GM21390 (cell line): Measurements from ENCODE around the gene GALNS.

Experiments
- ATAC-seq: cut with Tn5 transposase; IDR thresholded peaks from one replicate; pipeline ENCODE4 v1.9.1; 2021; ENCODE audit not compliant: unreplicated experiment

GALNS gene

DNA sequence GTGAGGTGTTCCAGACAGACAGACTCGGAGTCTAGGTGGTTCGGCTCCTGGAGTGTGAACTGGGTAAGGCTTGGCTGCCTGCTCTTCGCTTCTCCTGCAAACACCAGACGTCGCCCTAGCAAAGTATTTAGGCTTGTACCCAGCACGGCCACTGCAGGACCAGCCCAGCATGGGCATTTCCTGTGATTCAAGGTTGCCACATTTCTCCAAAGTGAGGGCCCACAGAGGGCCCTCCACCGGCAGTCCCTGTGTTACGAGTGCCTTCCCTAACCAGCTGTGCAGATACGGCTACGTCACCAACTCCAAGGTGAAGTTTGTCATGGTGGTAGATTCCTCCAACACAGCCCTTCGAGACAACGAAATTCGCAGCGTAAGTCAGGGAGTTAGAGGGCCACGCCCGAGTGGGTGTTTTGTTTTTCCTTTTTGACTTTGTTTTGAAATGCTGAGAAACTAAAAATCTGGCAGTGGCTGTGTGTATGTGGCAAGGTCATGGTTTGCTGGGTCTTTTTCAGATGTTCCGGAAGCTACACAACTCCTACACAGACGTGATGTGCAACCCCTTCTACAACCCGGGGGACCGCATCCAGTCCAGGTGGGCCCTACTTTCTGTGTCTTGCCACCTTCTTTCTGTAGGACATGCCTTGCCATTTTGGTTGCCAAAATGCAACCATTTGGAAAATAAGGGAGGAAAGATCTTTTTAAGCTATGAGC, 2.8 kb upstream of the GALNS start:
- ATAC-seq, result no peak

DNA sequence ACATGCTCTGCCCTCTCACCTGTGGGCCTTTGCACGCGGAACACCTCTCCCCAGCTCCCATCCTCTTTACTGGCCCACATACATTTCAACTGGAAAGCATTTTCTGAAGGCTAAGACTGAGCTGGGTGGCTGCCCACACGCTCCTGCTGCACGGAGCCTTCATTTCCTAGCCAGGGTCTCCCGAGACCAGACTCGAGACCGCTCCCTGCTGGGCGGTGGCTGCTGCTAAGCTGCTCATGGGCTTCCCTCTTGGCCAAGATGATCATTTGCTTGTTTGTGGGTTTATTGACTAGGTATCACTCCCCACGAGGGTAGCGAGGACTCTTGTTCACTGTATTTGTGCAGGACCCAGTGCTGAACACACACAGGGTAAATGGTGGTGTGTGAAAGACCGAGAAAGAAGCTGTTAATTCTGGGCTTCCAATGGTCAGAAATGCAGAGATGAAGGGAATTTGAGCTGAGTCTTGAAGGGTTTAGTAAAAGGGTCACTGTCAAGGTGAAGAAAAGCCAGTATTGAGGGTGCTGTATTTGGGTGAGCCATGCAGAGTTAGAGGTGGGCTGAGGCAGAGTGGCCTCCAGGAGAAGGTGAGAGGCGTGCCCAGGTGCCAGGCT, 1.1 kb upstream of the GALNS start:
- peak; percentile 44 for ATAC-seq

- no peak for ATAC-seq
Observed at GRCh38 chr16:88856122-88856827, 472 bp downstream of the GALNS start.

GRCh38 chr16:88855736-88856121, 1.0 kb downstream of the GALNS start:
- ATAC-seq, result no peak

- ATAC-seq, result no peak
Observed at GRCh38 chr16:88855176-88855575, 1.6 kb downstream of the GALNS start.

- ATAC-seq, result no peak
Observed at GRCh38 chr16:88854306-88855111, 2.2 kb downstream of the GALNS start.

GRCh38 chr16:88853325-88853941, 3.3 kb downstream of the GALNS start:
- no peak for ATAC-seq

DNA sequence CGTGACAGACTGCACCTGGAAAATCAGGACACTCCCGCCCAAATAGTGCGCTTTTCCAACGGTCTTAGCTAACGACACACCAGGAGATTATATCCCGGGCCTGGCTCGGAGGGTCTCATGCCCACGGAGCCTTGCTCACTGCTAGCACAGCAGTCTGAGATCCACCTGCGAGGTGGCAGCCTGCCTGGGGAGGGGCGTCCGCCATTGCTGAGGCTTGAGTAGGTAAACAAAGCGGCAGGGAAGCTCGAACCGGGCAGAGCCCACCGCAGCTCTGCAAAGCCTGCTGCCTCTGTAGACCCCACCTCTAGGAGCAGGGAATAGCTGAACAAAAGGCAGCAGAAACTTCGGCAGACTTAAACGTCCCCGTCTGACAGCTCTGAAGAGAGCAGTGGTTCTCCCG, 5.1 kb downstream of the GALNS start:
- no peak for ATAC-seq

DNA sequence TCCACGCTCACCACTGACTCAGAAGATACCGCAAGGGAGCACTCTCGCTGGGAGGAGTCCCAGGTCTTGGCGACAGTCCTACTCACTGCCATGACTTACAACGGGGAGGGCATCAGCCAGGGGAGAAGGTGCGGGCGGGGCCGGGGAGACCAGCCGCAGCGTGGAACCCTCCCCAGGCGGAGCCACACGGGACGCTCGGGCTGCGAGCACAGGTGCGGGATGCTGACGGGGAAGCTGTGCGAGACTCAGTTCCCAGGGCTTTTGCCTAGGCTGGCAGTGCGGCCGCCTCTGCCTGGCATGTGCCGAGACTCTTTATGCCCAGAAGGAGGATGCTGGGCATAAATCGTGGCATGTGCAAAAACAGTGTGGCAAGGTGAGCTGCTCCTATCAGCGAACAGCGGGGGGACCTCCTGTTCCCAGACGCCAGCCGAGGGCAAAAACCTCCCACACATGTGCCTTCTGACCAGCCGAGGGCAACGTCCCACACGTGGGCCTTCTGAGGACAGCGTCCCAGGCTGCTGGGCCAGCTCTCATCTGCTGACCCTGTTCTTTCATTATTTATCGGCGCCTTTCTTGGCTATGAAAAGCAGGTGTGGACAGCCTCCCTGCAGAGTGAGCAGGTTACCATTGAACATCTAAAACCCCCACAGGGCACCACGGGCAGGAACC, 6.1 kb downstream of the GALNS start:
- no peak for ATAC-seq

DNA sequence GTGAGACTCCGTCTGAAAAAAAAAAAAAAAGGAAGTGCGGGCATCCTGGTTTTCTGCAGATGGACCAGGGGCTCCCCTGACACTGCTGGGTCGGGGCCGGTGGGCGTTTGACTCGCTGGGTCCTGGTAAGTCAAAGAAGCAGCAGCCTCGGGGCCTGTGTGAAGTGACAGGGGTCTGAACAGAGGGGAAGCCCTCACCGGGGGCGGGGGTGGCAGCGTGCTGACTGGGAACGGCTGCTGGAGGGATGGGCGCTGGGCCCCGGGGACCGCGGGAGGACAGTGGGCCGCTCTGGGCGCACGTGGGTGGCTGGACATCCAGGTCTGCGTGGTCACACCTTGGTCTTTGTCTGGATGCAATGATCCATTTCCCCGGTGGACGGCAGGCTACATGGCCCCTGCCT, 8.2 kb downstream of the GALNS start:
- ATAC-seq, result no peak

- no peak for ATAC-seq
Observed at GRCh38 chr16:88847654-88848053, 9.1 kb downstream of the GALNS start.

GRCh38 chr16:88846088-88846487, 10.7 kb downstream of the GALNS start:
- no peak for ATAC-seq

GRCh38 chr16:88844419-88845036, 12.2 kb downstream of the GALNS start:
- ATAC-seq, result no peak

- no peak for ATAC-seq
Observed at GRCh38 chr16:88843256-88843655, 13.5 kb downstream of the GALNS start.

DNA sequence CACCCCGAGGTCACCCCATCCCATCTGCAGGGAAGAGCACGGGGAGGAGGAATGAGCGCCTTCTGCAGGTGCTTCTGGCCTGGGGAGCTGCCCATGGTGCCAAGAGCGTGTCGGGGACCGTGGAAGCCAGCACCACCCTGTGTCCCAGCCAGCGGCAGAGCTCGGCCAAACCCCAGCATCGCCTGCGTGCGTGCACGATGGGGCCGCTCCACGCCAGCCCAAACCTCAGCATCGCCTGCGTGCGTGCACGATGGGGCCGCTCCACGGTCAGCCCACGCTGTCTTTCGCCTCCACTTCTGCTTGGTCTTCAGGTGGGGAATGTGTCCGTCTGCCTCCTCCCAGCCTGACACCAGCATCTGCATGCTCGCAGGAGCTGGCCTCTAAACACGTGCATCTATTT, 13.9 kb downstream of the GALNS start:
- ATAC-seq, result no peak

- ATAC-seq, result no peak
Observed at GRCh38 chr16:88842308-88842756, 14.4 kb downstream of the GALNS start.

- no peak for ATAC-seq
Observed at GRCh38 chr16:88841521-88842307, 15.0 kb downstream of the GALNS start.

GRCh38 chr16:88840600-88841215, 16.0 kb downstream of the GALNS start:
- no peak for ATAC-seq
